ENCODE measurements around the gene TGFBR2. TPM values are rescaled to one million over a fixed set of nuclear protein-coding genes. Genes with fewer than 3 reads are reported as not detected.

Gene TGFBR2
- total RNA-seq, 2 experiments from 2014 or later, result 57.8 to 58.1 TPM

- H3K27ac Mint-ChIP-seq, result no peak overlapping the region
- CTCF ChIA-PET, result interaction anchor here (0.6 to 1.6 kb wide), 2 partner anchors 12 to 186 kb away, joined by 3 to 6 read pairs; no protein-coding TSS in a partner anchor
Measured at GRCh38 chr3:30704931-30705890, 98.8 kb downstream of the TGFBR2 start.

GRCh38 chr3:30707825-30708224 is 101.4 kb downstream of the TGFBR2 start:
- intact Hi-C loops (cut with micrococcal nuclease), result no loop called here
- CTCF ChIA-PET, result no interaction called here
- DNase-seq, result no peak

More at GRCh38 chr3:30704931-30705890, 98.8 kb downstream of the TGFBR2 start:
- no peak for DNase-seq
- Mint-ChIP-seq H3K4me3 (no peak overlapping the region), H3K27me3 (ENCODE audit: low read depth) (no peaks in the 10 kb centered on the region), H3K4me1 (ENCODE audit: low read depth) (peaks cover 23% of the 10 kb centered on the region), H3K9me3 (peaks cover 14% of the 10 kb centered on the region), H3K36me3 (ENCODE audit: low read depth) (peaks cover 15% of the 10 kb centered on the region)
- intact Hi-C loops (cut with micrococcal nuclease), result no loop called here

GRCh38 chr3:30708472-30708871 is 102.1 kb downstream of the TGFBR2 start:
- CTCF ChIA-PET, result no interaction called here

More at GRCh38 chr3:30707825-30708224, 101.4 kb downstream of the TGFBR2 start:
- Mint-ChIP-seq H3K4me1 (ENCODE audit: low read depth) (peaks cover 20% of the 10 kb centered on the region), H3K27ac (no peak overlapping the region), H3K27me3 (ENCODE audit: low read depth) (no peaks in the 10 kb centered on the region), H3K36me3 (ENCODE audit: low read depth) (peaks cover 10% of the 10 kb centered on the region), H3K4me3 (no peak overlapping the region), H3K9me3 (peaks cover 11% of the 10 kb centered on the region)

GRCh38 chr3:30710017-30710416 is 103.6 kb downstream of the TGFBR2 start:
- CTCF ChIA-PET, result no interaction called here
- Mint-ChIP-seq H3K9me3 (peaks cover 11% of the 10 kb centered on the region), H3K27me3 (ENCODE audit: low read depth) (no peaks in the 10 kb centered on the region), H3K4me1 (ENCODE audit: low read depth) (peaks cover 11% of the 10 kb centered on the region), H3K4me3 (no peak overlapping the region), H3K36me3 (ENCODE audit: low read depth) (peaks cover 6% of the 10 kb centered on the region), H3K27ac (no peak overlapping the region)
- no peak for DNase-seq
- intact Hi-C loops (cut with micrococcal nuclease), result no loop called here

More at GRCh38 chr3:30708472-30708871, 102.1 kb downstream of the TGFBR2 start:
- Mint-ChIP-seq H3K9me3 (peaks cover 11% of the 10 kb centered on the region), H3K36me3 (ENCODE audit: low read depth) (peaks cover 6% of the 10 kb centered on the region), H3K4me1 (ENCODE audit: low read depth) (peaks cover 16% of the 10 kb centered on the region), H3K27ac (no peak overlapping the region), H3K27me3 (ENCODE audit: low read depth) (no peaks in the 10 kb centered on the region), H3K4me3 (no peak overlapping the region)
- no peak for DNase-seq
- intact Hi-C loops (cut with micrococcal nuclease), result no loop called here

GRCh38 chr3:30711151-30711550 is 104.8 kb downstream of the TGFBR2 start:
- Mint-ChIP-seq H3K36me3 (ENCODE audit: low read depth) (no peaks in the 10 kb centered on the region), H3K27ac (no peak overlapping the region), H3K27me3 (ENCODE audit: low read depth) (no peaks in the 10 kb centered on the region), H3K9me3 (peaks cover 7% of the 10 kb centered on the region), H3K4me3 (no peak overlapping the region), H3K4me1 (ENCODE audit: low read depth) (peaks cover 11% of the 10 kb centered on the region)
- CTCF ChIA-PET, result no interaction called here
- no peak for DNase-seq
- intact Hi-C loops (cut with micrococcal nuclease), result no loop called here

- no peak for DNase-seq
- no peak overlapping the region for H3K4me3 Mint-ChIP-seq
- H3K27ac Mint-ChIP-seq, result no peak overlapping the region
- H3K9me3 Mint-ChIP-seq, result peaks cover 5% of the 10 kb centered on the region
- intact Hi-C loops (cut with micrococcal nuclease), result no loop called here
- H3K27me3 Mint-ChIP-seq (ENCODE audit: low read depth), result no peaks in the 10 kb centered on the region
- CTCF ChIA-PET, result no interaction called here
- peaks cover 11% of the 10 kb centered on the region for H3K4me1 Mint-ChIP-seq (ENCODE audit: low read depth)
- H3K36me3 Mint-ChIP-seq (ENCODE audit: low read depth), result no peaks in the 10 kb centered on the region
Measured at GRCh38 chr3:30711867-30712266, 105.5 kb downstream of the TGFBR2 start.

GRCh38 chr3:30712991-30713390 is 106.6 kb downstream of the TGFBR2 start:
- H3K27me3 Mint-ChIP-seq (ENCODE audit: low read depth), result no peaks in the 10 kb centered on the region
- H3K9me3 Mint-ChIP-seq, result peaks cover 2% of the 10 kb centered on the region
- no peak for DNase-seq
- H3K4me1 Mint-ChIP-seq (ENCODE audit: low read depth), result peaks cover 11% of the 10 kb centered on the region
- no peak overlapping the region for H3K27ac Mint-ChIP-seq
- CTCF ChIA-PET, result interaction anchor here (1.1 kb wide), 1 partner anchor 10 kb away, joined by 3 read pairs; no protein-coding TSS in a partner anchor
- H3K36me3 Mint-ChIP-seq (ENCODE audit: low read depth), result no peaks in the 10 kb centered on the region
- H3K4me3 Mint-ChIP-seq, result peak overlapping the region; percentile 30
- intact Hi-C loops (cut with micrococcal nuclease), result no loop called here

- Mint-ChIP-seq H3K4me3 (no peak overlapping the region), H3K36me3 (ENCODE audit: low read depth) (no peaks in the 10 kb centered on the region), H3K4me1 (ENCODE audit: low read depth) (peaks cover 4% of the 10 kb centered on the region), H3K27ac (no peak overlapping the region), H3K27me3 (ENCODE audit: low read depth) (no peaks in the 10 kb centered on the region), H3K9me3 (no peaks in the 10 kb centered on the region)
- intact Hi-C loops (cut with micrococcal nuclease), result no loop called here
- CTCF ChIA-PET, result interaction anchor here (0.6 to 1.3 kb wide), 3 partner anchors 9 to 21 kb away, joined by 3 read pairs; no protein-coding TSS in a partner anchor
- DNase-seq, result no peak
Measured at GRCh38 chr3:30713885-30714503, 107.6 kb downstream of the TGFBR2 start.

- H3K4me3 Mint-ChIP-seq, result no peak overlapping the region
- no peak for DNase-seq
- H3K4me1 Mint-ChIP-seq (ENCODE audit: low read depth), result no peaks in the 10 kb centered on the region
- intact Hi-C loops (cut with micrococcal nuclease), result no loop called here
- H3K36me3 Mint-ChIP-seq (ENCODE audit: low read depth), result no peaks in the 10 kb centered on the region
- H3K27ac Mint-ChIP-seq, result no peak overlapping the region
- H3K9me3 Mint-ChIP-seq, result no peaks in the 10 kb centered on the region
- CTCF ChIA-PET, result interaction anchor here (0.7 to 2.0 kb wide), 2 partner anchors 14 to 363 kb away, joined by 3 to 4 read pairs; no protein-coding TSS in a partner anchor
- H3K27me3 Mint-ChIP-seq (ENCODE audit: low read depth), result no peaks in the 10 kb centered on the region
Measured at GRCh38 chr3:30719536-30719935, 113.1 kb downstream of the TGFBR2 start.

GRCh38 chr3:30720586-30721313 is 114.3 kb downstream of the TGFBR2 start:
- DNase-seq, result no peak
- intact Hi-C loops (cut with micrococcal nuclease), result no loop called here
- Mint-ChIP-seq H3K36me3 (ENCODE audit: low read depth) (no peaks in the 10 kb centered on the region), H3K9me3 (no peaks in the 10 kb centered on the region), H3K27me3 (ENCODE audit: low read depth) (no peaks in the 10 kb centered on the region), H3K4me3 (no peak overlapping the region), H3K4me1 (ENCODE audit: low read depth) (no peaks in the 10 kb centered on the region), H3K27ac (no peak overlapping the region)
- CTCF ChIA-PET, result interaction anchor here (0.7 to 2.0 kb wide), 2 partner anchors 13 to 364 kb away, joined by 3 to 4 read pairs; no protein-coding TSS in a partner anchor

GRCh38 chr3:30721314-30721634 is 114.9 kb downstream of the TGFBR2 start:
- H3K4me3 Mint-ChIP-seq, result no peak overlapping the region
- CTCF ChIA-PET, result no interaction called here
- no peaks in the 10 kb centered on the region for H3K36me3 Mint-ChIP-seq (ENCODE audit: low read depth)
- no peaks in the 10 kb centered on the region for H3K27me3 Mint-ChIP-seq (ENCODE audit: low read depth)
- H3K9me3 Mint-ChIP-seq, result no peaks in the 10 kb centered on the region
- DNase-seq, result no peak
- no peaks in the 10 kb centered on the region for H3K4me1 Mint-ChIP-seq (ENCODE audit: low read depth)
- H3K27ac Mint-ChIP-seq, result no peak overlapping the region
- intact Hi-C loops (cut with micrococcal nuclease), result no loop called here

GRCh38 chr3:30723211-30723610 is 116.8 kb downstream of the TGFBR2 start:
- no peak for DNase-seq
- Mint-ChIP-seq H3K9me3 (no peaks in the 10 kb centered on the region), H3K27ac (no peak overlapping the region), H3K27me3 (ENCODE audit: low read depth) (no peaks in the 10 kb centered on the region), H3K4me1 (ENCODE audit: low read depth) (no peaks in the 10 kb centered on the region), H3K4me3 (no peak overlapping the region), H3K36me3 (ENCODE audit: low read depth) (no peaks in the 10 kb centered on the region)
- CTCF ChIA-PET, result interaction anchor here (1.0 to 1.1 kb wide), 2 partner anchors 10 to 28 kb away, joined by 3 read pairs; no protein-coding TSS in a partner anchor
- intact Hi-C loops (cut with micrococcal nuclease), result no loop called here

All from activated naive CD4-positive, alpha-beta T cell treated with anti-CD3 and anti-CD28 coated beads for 36 hours (primary cell).